Measurements from ENCODE around the gene MED13L. TPM values are rescaled to one million over a fixed set of nuclear protein-coding genes. Genes with fewer than 3 reads are reported as not detected.

Gene MED13L
- total and polyA plus RNA-seq, 4 donors = 7.9 to 94.0 (median 37.7) TPM

DNA sequence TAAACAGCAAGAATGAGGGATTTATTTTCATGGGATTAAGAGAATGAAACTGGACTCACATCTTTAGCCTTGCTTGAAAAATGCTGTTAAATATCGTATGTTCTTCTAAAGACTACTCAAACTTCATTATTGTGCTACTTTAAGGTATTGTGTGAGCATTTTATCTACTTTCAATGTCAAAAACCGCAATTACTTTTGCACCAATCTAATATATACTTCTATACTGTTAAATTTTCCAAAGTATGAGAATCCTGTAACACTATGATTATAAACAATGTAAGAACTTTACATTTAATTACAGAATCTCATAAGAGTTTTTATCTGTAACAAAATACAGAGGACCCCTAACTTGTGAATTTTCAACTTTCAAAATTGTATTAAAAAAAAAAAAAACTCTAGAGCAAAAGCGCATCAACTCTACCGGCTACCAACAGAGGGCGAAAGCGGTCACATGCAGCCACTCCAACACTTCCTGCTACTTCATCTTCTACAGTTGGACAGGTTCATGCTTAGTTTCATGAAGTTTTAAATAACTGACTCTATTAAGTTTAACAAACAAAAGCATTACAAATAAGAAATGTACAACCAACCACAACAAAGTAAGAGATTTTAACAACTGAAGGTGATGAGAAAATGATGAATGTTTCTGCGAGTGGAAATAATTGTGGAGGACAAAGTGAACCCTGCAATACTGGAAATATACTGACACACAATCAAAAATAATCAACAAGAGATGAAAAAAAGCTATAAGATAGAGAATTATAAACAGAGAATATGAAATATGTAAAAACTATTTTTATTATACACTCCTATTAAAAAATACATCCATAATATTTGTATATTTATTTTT is 210.9 kb downstream of the MED13L start:
- TF ChIP-seq JUND (IDR thresholded peaks at IDR 0.05) (no peak), ZBTB33 (IDR thresholded peaks at IDR 0.05) (no peak), RAD21 (IDR thresholded peaks at IDR 0.05) (peak; percentile 81 to 90), TAF1 (conservative IDR thresholded peaks at IDR 0.05) (no peak), GABPA (IDR thresholded peaks at IDR 0.05 in 1 of 2, conservative IDR thresholded peaks at IDR 0.05 in 1 of 2) (no peak), HNF4G (IDR thresholded peaks at IDR 0.05) (no peak), RXRA (IDR thresholded peaks at IDR 0.05) (no peak), CTCF (IDR thresholded peaks at IDR 0.05; ENCODE audit: low read depth, low read length, missing input control) (peak; percentile 75), NR2F2 (IDR thresholded peaks at IDR 0.05) (no peak), FOXA1 (IDR thresholded peaks at IDR 0.05) (no peak), ATF3 (IDR thresholded peaks at IDR 0.05) (no peak)
- TF ChIP-seq, protein P1, sequence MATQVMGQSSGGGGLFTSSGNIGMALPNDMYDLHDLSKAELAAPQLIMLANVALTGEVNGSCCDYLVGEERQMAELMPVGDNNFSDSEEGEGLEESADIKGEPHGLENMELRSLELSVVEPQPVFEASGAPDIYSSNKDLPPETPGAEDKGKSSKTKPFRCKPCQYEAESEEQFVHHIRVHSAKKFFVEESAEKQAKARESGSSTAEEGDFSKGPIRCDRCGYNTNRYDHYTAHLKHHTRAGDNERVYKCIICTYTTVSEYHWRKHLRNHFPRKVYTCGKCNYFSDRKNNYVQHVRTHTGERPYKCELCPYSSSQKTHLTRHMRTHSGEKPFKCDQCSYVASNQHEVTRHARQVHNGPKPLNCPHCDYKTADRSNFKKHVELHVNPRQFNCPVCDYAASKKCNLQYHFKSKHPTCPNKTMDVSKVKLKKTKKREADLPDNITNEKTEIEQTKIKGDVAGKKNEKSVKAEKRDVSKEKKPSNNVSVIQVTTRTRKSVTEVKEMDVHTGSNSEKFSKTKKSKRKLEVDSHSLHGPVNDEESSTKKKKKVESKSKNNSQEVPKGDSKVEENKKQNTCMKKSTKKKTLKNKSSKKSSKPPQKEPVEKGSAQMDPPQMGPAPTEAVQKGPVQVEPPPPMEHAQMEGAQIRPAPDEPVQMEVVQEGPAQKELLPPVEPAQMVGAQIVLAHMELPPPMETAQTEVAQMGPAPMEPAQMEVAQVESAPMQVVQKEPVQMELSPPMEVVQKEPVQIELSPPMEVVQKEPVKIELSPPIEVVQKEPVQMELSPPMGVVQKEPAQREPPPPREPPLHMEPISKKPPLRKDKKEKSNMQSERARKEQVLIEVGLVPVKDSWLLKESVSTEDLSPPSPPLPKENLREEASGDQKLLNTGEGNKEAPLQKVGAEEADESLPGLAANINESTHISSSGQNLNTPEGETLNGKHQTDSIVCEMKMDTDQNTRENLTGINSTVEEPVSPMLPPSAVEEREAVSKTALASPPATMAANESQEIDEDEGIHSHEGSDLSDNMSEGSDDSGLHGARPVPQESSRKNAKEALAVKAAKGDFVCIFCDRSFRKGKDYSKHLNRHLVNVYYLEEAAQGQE (IDR thresholded peaks at IDR 0.05) = no peak
- TF ChIP-seq, protein P2, sequence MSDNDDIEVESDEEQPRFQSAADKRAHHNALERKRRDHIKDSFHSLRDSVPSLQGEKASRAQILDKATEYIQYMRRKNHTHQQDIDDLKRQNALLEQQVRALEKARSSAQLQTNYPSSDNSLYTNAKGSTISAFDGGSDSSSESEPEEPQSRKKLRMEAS (IDR thresholded peaks at IDR 0.05) = no peak
- Histone ChIP-seq H3K9ac (ENCODE audit: low read depth in 1 of 2, low read length in 2 of 2) (no peak overlapping the region), H3K27me3 (ENCODE audit: control insufficient read depth in 4 of 4, insufficient read depth in 4 of 4, low read length in 3 of 4) (no peaks in the 10 kb centered on the region), H3K4me1 (ENCODE audit: control insufficient read depth in 4 of 4, insufficient read depth in 4 of 4, low read length in 3 of 4) (peaks cover 0 to 15% (median 1%) of the 10 kb centered on the region in 4 donors), H3K27ac (ENCODE audit: low read depth in 1 of 2, low read length in 2 of 2) (no peak overlapping the region), H3K9me3 (ENCODE audit: control insufficient read depth in 4 of 4, low read length in 3 of 4) (no peaks in the 10 kb centered on the region), H3K36me3 (ENCODE audit: control insufficient read depth in 4 of 4, insufficient read depth in 3 of 4, low read depth in 1 of 4, low read length in 3 of 4) (no peaks in the 10 kb centered on the region), H3K4me3 (ENCODE audit: low read depth in 1 of 3, low read length in 3 of 3) (no peak overlapping the region)
- WGBS = 66% methylated on average over 7 of the region's 7 CpGs
- peak; percentile 61 for DNase-seq (ENCODE audit: low spot score)

DNA sequence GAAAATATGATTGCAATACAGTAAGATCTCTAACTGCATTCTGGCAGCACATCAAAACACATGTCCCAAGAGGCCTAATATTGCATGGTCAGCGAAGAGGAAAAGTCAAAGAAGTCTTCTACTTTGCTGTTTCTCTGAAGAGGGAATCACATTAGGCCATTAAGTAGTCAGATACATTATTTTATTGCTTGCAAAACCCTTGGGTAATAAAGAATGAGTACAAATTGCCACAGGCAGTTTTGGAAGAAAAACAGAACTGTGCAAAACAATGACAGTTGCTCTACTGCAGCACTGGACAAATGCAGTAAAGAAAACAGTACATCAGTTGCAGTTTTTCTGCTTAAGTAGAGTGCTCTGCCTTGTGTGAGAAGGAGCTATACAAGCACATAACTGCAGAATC is 211.9 kb downstream of the MED13L start:
- H3K4me3 ChIP-seq (ENCODE audit: low read depth in 1 of 3, low read length in 3 of 3) = no peak overlapping the region
- no peaks in the 10 kb centered on the region for H3K36me3 ChIP-seq (ENCODE audit: control insufficient read depth in 4 of 4, insufficient read depth in 3 of 4, low read depth in 1 of 4, low read length in 3 of 4)
- DNase-seq (ENCODE audit: low spot score) = no peak
- H3K27ac ChIP-seq (ENCODE audit: low read depth in 1 of 2, low read length in 2 of 2) = no peak overlapping the region
- peaks cover 0 to 15% (median 1%) of the 10 kb centered on the region in 4 donors for H3K4me1 ChIP-seq (ENCODE audit: control insufficient read depth in 4 of 4, insufficient read depth in 4 of 4, low read length in 3 of 4)
- H3K9me3 ChIP-seq (ENCODE audit: control insufficient read depth in 4 of 4, low read length in 3 of 4) = no peaks in the 10 kb centered on the region
- TF ChIP-seq SP1 (IDR thresholded peaks at IDR 0.05) (no peak), HNF4A (conservative IDR thresholded peaks at IDR 0.05) (no peak), GABPA (IDR thresholded peaks at IDR 0.05 in 1 of 2, conservative IDR thresholded peaks at IDR 0.05 in 1 of 2) (no peak), TAF1 (conservative IDR thresholded peaks at IDR 0.05) (no peak), HNF4G (IDR thresholded peaks at IDR 0.05) (no peak), ATF3 (IDR thresholded peaks at IDR 0.05) (no peak), FOXA1 (IDR thresholded peaks at IDR 0.05) (no peak), ZBTB33 (IDR thresholded peaks at IDR 0.05) (no peak), NR2F2 (IDR thresholded peaks at IDR 0.05) (no peak), RAD21 (IDR thresholded peaks at IDR 0.05) (no peak), RXRA (IDR thresholded peaks at IDR 0.05) (no peak), JUND (IDR thresholded peaks at IDR 0.05) (no peak), CTCF (IDR thresholded peaks at IDR 0.05; ENCODE audit: low read depth, low read length, missing input control) (no peak)
- TF ChIP-seq, protein P2 (IDR thresholded peaks at IDR 0.05) = no peak
- no peak overlapping the region for H3K9ac ChIP-seq (ENCODE audit: low read depth in 1 of 2, low read length in 2 of 2)
- no peaks in the 10 kb centered on the region for H3K27me3 ChIP-seq (ENCODE audit: control insufficient read depth in 4 of 4, insufficient read depth in 4 of 4, low read length in 3 of 4)
- WGBS = 88% methylated on average over 1 of the region's 1 CpG
